HepG2 (cell line): ENCODE results near the gene FIS1. TPM values are rescaled to one million over a fixed set of nuclear protein-coding genes. Genes with fewer than 3 reads are reported as not detected.

Source experiments
- FOSL2 ChIP-seq: sonication (generic); formaldehyde crosslinking; IDR thresholded peaks from 2 replicates; pipeline ENCODE4 v1.4.0; 2020; ENCODE audit warnings: missing genetic modification reagents
- GATAD2A ChIP-seq: IDR thresholded peaks from 2 replicates; pipeline ENCODE4 v1.6.1; 2016
- HIVEP1 ChIP-seq: sonication (generic); formaldehyde crosslinking; IDR thresholded peaks from 2 replicates; pipeline ENCODE4 v1.4.0; 2020; ENCODE audit warnings: mild to moderate bottlenecking, missing genetic modification reagents
- KDM3A ChIP-seq: IDR thresholded peaks from 2 replicates; pipeline ENCODE4 v1.6.1; 2018; ENCODE audit warnings: low read depth, missing compliant biosample characterization
- NPAS2 ChIP-seq: sonication (generic); formaldehyde crosslinking; IDR thresholded peaks from 2 replicates; pipeline ENCODE4 v1.8.0; 2022; ENCODE audit warnings: mild to moderate bottlenecking, missing genetic modification reagents, borderline replicate concordance
- POLR2A ChIP-seq, 2 experiments: IDR thresholded peaks; 2 replicates each; pipeline ENCODE4 v1.6.1; 2011; ENCODE audit warnings: low read depth in 2 of 2, low read length in 2 of 2, mild to moderate bottlenecking in 1 of 2, moderate library complexity in 1 of 2; ENCODE audit not compliant: insufficient read depth in 1 of 2
- TBX3 ChIP-seq: fragments of 450-650 bp; IDR thresholded peaks from 2 replicates; pipeline ENCODE4 v1.6.1; 2017; ENCODE audit warnings: antibody characterized with exemption, mild to moderate bottlenecking, inconsistent platforms, borderline replicate concordance
- ZEB1 ChIP-seq: IDR thresholded peaks from 2 replicates; pipeline ENCODE4 v1.6.1; 2012; ENCODE audit warnings: mild to moderate bottlenecking, low read depth, inconsistent platforms; ENCODE audit not compliant: insufficient replicate concordance
- ZFP36L1 ChIP-seq: sonication (generic); formaldehyde crosslinking; IDR thresholded peaks from 2 replicates; pipeline ENCODE4 v1.8.0; 2022; ENCODE audit warnings: mild to moderate bottlenecking, missing genetic modification reagents, moderate library complexity
- ZFX ChIP-seq: sonication (generic); formaldehyde crosslinking; IDR thresholded peaks from 2 replicates; pipeline ENCODE4 v1.4.0; 2020; ENCODE audit warnings: mild to moderate bottlenecking, low read depth, missing genetic modification reagents, moderate library complexity
- ZFY ChIP-seq: sonication (generic); formaldehyde crosslinking; IDR thresholded peaks from 2 replicates; pipeline ENCODE4 v1.4.0; 2020; ENCODE audit warnings: missing genetic modification reagents
- ZIK1 ChIP-seq: sonication (generic); formaldehyde crosslinking; IDR thresholded peaks from 2 replicates; pipeline ENCODE4 v1.5.0; 2020; ENCODE audit warnings: mild to moderate bottlenecking, low read depth, missing genetic modification reagents, borderline replicate concordance
- ZNF124 ChIP-seq: sonication (generic); formaldehyde crosslinking; IDR thresholded peaks from 2 replicates; pipeline ENCODE4 v1.4.0; 2020; ENCODE audit warnings: missing genetic modification reagents
- ZNF251 ChIP-seq: sonication (generic); formaldehyde crosslinking; IDR thresholded peaks from 2 replicates; pipeline ENCODE4 v1.9.0; 2021; ENCODE audit warnings: mild to moderate bottlenecking, missing genetic modification reagents
- ZNF569 ChIP-seq: sonication (generic); formaldehyde crosslinking; IDR thresholded peaks from 2 replicates; pipeline ENCODE4 v1.5.0; 2020; ENCODE audit warnings: mild to moderate bottlenecking, missing genetic modification reagents, moderate library complexity, borderline replicate concordance
- ZNF616 ChIP-seq: sonication (generic); formaldehyde crosslinking; IDR thresholded peaks from 2 replicates; pipeline ENCODE4 v1.5.0; 2020; ENCODE audit warnings: low read depth, mild to moderate bottlenecking, missing genetic modification reagents
- ZNF75D ChIP-seq: sonication (generic); formaldehyde crosslinking; IDR thresholded peaks from 2 replicates; pipeline ENCODE4 v1.8.1; 2023; ENCODE audit warnings: missing genetic modification reagents, mild to moderate bottlenecking, borderline replicate concordance
- ZNF790 ChIP-seq: sonication (generic); formaldehyde crosslinking; IDR thresholded peaks from 2 replicates; pipeline ENCODE4 v1.8.0; 2022; ENCODE audit warnings: missing genetic modification reagents, mild to moderate bottlenecking, borderline replicate concordance
- polyA plus RNA-seq, 8 experiments: library from polyadenylated mRNA; depleted of rRNA in 3 of 8; stranded (reverse) in 7 of 8; unstranded in 1 of 8; fragments of >200 nt; fragmentation: Illumina TruSeq in 4 of 8; extraction: Trizol in 4 of 8; gene quantifications; 2 replicates each; pipeline versions ENCODE4 v1.2.1 to v1.2.3, GENCODE V29; 2011 to 2016; ENCODE audit warnings: low read depth in 4 of 8, missing spikeins in 1 of 8, mixed read lengths in 1 of 8; ENCODE audit not compliant: insufficient read depth in 1 of 8
- total RNA-seq, 5 experiments: library from RNA; depleted of rRNA; stranded (reverse); fragments of >200 nt; fragmentation: Illumina TruSeq; extraction: Trizol; gene quantifications; 2 replicates each; pipeline ENCODE4 v1.2.3, GENCODE V29; 2016; ENCODE audit warnings: low read depth in 1 of 5
- TF ChIP-seq, protein P1 (sequence below): sonication (generic); formaldehyde crosslinking; IDR thresholded peaks from 2 replicates; pipeline ENCODE4 v1.8.1; 2022; ENCODE audit warnings: low read depth, mild to moderate bottlenecking, missing genetic modification reagents
- TF ChIP-seq, protein P2 (sequence below): sonication (generic); formaldehyde crosslinking; conservative IDR thresholded peaks from 2 replicates; pipeline ENCODE4 v1.4.0; 2020; ENCODE audit warnings: mild to moderate bottlenecking, missing genetic modification reagents, moderate library complexity
- TF ChIP-seq, protein P3 (sequence below): sonication (generic); formaldehyde crosslinking; IDR thresholded peaks from 2 replicates; pipeline ENCODE4 v1.4.0; 2020; ENCODE audit warnings: missing genetic modification reagents, borderline replicate concordance
- TF ChIP-seq, protein P4 (sequence below): sonication (generic); formaldehyde crosslinking; IDR thresholded peaks from 2 replicates; pipeline ENCODE4 v1.5.1; 2020; ENCODE audit warnings: missing genetic modification reagents, mild to moderate bottlenecking, borderline replicate concordance

The FIS1 gene
- total and polyA plus RNA-seq, 2 of the 13 experiments (the other 11 are each of a cell fraction or from before 2014, with no cell fraction given) = 97.5 to 101 TPM

DNA sequence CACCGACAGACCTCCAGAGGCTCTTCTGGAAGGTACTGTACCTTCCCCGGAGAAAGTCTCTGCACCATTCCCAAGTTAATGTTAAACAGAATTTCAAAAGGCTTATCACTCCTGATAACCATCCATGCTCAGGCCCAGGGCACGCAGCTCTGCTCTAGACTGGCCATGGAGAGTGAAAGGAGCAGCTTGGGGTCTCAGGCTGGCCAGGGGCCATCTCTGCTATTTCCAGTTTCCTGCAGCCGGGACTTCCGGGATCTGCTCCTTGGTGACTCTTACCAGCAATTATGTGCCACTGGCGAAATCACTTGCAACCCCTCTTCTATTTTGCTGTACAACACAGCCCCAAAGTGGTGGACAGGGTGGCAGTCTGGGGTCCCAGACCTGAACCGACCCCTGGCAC, 13.2 kb downstream of the FIS1 start (continued):
- TF ChIP-seq, protein P1, sequence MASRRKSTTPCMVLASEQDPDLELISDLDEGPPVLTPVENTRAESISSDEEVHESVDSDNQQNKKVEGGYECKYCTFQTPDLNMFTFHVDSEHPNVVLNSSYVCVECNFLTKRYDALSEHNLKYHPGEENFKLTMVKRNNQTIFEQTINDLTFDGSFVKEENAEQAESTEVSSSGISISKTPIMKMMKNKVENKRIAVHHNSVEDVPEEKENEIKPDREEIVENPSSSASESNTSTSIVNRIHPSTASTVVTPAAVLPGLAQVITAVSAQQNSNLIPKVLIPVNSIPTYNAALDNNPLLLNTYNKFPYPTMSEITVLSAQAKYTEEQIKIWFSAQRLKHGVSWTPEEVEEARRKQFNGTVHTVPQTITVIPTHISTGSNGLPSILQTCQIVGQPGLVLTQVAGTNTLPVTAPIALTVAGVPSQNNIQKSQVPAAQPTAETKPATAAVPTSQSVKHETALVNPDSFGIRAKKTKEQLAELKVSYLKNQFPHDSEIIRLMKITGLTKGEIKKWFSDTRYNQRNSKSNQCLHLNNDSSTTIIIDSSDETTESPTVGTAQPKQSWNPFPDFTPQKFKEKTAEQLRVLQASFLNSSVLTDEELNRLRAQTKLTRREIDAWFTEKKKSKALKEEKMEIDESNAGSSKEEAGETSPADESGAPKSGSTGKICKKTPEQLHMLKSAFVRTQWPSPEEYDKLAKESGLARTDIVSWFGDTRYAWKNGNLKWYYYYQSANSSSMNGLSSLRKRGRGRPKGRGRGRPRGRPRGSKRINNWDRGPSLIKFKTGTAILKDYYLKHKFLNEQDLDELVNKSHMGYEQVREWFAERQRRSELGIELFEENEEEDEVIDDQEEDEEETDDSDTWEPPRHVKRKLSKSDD (CRISPR knock-in tag) = no peak
- TF ChIP-seq, protein P2, sequence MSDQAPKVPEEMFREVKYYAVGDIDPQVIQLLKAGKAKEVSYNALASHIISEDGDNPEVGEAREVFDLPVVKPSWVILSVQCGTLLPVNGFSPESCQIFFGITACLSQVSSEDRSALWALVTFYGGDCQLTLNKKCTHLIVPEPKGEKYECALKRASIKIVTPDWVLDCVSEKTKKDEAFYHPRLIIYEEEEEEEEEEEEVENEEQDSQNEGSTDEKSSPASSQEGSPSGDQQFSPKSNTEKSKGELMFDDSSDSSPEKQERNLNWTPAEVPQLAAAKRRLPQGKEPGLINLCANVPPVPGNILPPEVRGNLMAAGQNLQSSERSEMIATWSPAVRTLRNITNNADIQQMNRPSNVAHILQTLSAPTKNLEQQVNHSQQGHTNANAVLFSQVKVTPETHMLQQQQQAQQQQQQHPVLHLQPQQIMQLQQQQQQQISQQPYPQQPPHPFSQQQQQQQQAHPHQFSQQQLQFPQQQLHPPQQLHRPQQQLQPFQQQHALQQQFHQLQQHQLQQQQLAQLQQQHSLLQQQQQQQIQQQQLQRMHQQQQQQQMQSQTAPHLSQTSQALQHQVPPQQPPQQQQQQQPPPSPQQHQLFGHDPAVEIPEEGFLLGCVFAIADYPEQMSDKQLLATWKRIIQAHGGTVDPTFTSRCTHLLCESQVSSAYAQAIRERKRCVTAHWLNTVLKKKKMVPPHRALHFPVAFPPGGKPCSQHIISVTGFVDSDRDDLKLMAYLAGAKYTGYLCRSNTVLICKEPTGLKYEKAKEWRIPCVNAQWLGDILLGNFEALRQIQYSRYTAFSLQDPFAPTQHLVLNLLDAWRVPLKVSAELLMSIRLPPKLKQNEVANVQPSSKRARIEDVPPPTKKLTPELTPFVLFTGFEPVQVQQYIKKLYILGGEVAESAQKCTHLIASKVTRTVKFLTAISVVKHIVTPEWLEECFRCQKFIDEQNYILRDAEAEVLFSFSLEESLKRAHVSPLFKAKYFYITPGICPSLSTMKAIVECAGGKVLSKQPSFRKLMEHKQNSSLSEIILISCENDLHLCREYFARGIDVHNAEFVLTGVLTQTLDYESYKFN = peak; percentile 53; the same call in 1 of the 2 replicates
- TF ChIP-seq NPAS2 (CRISPR knock-in tag) (no peak), GATAD2A (CRISPR knock-in tag) (0 out of 2 replicates have a peak, but pooled peaks have one; percentile 20), ZIK1 (CRISPR knock-in tag) (no peak), ZNF616 (CRISPR knock-in tag) (no peak), ZNF124 (0 out of 2 replicates have a peak, but pooled peaks have one; percentile 55), HIVEP1 (CRISPR knock-in tag) (no peak), TBX3 (no peak), FOSL2 (CRISPR knock-in tag) (0 out of 2 replicates have a peak, but pooled peaks have one; percentile 13), ZNF790 (CRISPR knock-in tag) (no peak), ZNF251 (CRISPR knock-in tag) (no peak), ZNF569 (CRISPR knock-in tag) (no peak), ZFP36L1 (CRISPR knock-in tag) (no peak), ZFX (CRISPR knock-in tag) (peak; percentile 42; the same call in 1 of the 2 replicates), ZNF75D (no peak), POLR2A (IDR thresholded peaks at IDR 0.05; ENCODE audit: insufficient read depth in 1 of 2, low read depth in 2 of 2, low read length in 2 of 2) (peak in 1 of 2 experiments; percentile 26; a peak in 1 of 4 replicates), ZFY (no peak), KDM3A (peak; percentile 35; the same call in 1 of the 2 replicates), ZEB1 (no peak)
- TF ChIP-seq, protein P3, sequence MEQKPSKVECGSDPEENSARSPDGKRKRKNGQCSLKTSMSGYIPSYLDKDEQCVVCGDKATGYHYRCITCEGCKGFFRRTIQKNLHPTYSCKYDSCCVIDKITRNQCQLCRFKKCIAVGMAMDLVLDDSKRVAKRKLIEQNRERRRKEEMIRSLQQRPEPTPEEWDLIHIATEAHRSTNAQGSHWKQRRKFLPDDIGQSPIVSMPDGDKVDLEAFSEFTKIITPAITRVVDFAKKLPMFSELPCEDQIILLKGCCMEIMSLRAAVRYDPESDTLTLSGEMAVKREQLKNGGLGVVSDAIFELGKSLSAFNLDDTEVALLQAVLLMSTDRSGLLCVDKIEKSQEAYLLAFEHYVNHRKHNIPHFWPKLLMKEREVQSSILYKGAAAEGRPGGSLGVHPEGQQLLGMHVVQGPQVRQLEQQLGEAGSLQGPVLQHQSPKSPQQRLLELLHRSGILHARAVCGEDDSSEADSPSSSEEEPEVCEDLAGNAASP = no peak
- TF ChIP-seq, protein P4, sequence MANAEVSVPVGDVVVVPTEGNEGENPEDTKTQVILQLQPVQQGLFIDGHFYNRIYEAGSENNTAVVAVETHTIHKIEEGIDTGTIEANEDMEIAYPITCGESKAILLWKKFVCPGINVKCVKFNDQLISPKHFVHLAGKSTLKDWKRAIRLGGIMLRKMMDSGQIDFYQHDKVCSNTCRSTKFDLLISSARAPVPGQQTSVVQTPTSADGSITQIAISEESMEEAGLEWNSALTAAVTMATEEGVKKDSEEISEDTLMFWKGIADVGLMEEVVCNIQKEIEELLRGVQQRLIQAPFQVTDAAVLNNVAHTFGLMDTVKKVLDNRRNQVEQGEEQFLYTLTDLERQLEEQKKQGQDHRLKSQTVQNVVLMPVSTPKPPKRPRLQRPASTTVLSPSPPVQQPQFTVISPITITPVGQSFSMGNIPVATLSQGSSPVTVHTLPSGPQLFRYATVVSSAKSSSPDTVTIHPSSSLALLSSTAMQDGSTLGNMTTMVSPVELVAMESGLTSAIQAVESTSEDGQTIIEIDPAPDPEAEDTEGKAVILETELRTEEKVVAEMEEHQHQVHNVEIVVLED (CRISPR knock-in tag) = no peak
